OCI-LY1 (cell line): Measurements from ENCODE around the gene COLGALT1.

Source experiments
- EZH2 ChIP-seq: fragments of 200-600 bp; sonication (generic), shearing (Covaris generic); IDR thresholded peaks from 2 replicates; pipeline ENCODE4 v1.8.0; 2017; ENCODE audit warnings: borderline replicate concordance, mixed run types, mild to moderate bottlenecking, antibody characterized with exemption, low read length, moderate library complexity, mixed read lengths
- TF ChIP-seq, protein P1 (sequence below): fragments of 200-600 bp; sonication (generic), shearing (Covaris generic); IDR thresholded peaks from 2 replicates; pipeline ENCODE4 v1.5.1; 2017; ENCODE audit warnings: mild to moderate bottlenecking, antibody characterized with exemption, low read length, moderate library complexity, mixed read lengths

DNA sequence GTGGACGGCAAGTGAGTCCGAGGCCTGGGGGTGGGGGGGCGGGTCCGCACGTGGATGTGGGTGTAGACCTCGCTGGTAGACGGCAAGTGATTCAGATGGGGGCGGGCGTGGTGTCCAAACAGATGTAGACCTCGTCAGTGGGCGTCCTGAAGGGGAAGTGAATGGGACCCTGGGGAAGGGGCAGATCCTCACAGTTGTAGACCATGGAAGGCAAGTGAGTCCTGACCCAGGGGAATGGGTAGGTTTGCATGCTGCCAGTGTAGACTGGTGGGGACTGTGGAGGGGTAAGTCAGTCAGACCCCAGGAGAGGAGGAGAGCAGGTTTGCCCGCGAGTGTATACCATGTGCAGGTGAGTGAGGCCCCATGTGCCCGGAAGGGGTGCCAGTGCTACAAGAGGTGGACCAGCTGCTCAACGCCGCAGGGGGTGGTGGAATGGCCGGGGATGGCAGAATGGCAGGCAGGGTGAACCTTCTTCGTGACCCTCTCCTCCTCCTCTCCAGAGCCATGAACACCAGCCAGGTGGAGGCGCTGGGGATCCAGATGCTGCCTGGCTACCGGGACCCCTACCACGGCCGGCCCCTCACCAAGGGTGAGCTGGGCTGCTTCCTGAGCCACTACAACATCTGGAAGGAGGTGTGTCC is 22.1 kb downstream of the COLGALT1 start:
- TF ChIP-seq, protein P1, sequence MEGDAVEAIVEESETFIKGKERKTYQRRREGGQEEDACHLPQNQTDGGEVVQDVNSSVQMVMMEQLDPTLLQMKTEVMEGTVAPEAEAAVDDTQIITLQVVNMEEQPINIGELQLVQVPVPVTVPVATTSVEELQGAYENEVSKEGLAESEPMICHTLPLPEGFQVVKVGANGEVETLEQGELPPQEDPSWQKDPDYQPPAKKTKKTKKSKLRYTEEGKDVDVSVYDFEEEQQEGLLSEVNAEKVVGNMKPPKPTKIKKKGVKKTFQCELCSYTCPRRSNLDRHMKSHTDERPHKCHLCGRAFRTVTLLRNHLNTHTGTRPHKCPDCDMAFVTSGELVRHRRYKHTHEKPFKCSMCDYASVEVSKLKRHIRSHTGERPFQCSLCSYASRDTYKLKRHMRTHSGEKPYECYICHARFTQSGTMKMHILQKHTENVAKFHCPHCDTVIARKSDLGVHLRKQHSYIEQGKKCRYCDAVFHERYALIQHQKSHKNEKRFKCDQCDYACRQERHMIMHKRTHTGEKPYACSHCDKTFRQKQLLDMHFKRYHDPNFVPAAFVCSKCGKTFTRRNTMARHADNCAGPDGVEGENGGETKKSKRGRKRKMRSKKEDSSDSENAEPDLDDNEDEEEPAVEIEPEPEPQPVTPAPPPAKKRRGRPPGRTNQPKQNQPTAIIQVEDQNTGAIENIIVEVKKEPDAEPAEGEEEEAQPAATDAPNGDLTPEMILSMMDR: no peak
- TF ChIP-seq EZH2: no peak
